A549 (cell line): ENCODE measurements around the gene PEAK3.

Source experiments
- CTCF ChIP-seq: fragments of >200 bp; sonication (Bioruptor Twin); formaldehyde crosslinking; IDR thresholded peaks from 3 replicates; pipeline ENCODE4 v1.5.1; 2016
- HDAC2 ChIP-seq: fragments of 200-600 bp; sonication (generic); IDR thresholded peaks from 2 replicates; pipeline ENCODE4 v1.6.1; 2016
- JUNB ChIP-seq: fragments of >200 bp; sonication (Bioruptor Twin); formaldehyde crosslinking; IDR thresholded peaks from 2 replicates; pipeline ENCODE4 v1.6.1; 2016
- POLR2A ChIP-seq: IDR thresholded peaks from 2 replicates; pipeline ENCODE4 v1.6.1; 2012; ENCODE audit warnings: mild to moderate bottlenecking, low read length
- RARB ChIP-seq: fragments of 250-450 bp; sonication (Bioruptor Pico); IDR thresholded peaks from 2 replicates; pipeline ENCODE4 v1.8.0; 2021; ENCODE audit warnings: mild to moderate bottlenecking, moderate library complexity
- REST ChIP-seq: fragments of 200-600 bp; sonication (generic); IDR thresholded peaks from 2 replicates; pipeline ENCODE4 v1.6.1; 2016; ENCODE audit warnings: antibody characterized with exemption, mild to moderate bottlenecking, moderate library complexity
- SMC3 ChIP-seq: fragments of >200 bp; sonication (Bioruptor Twin); formaldehyde crosslinking; IDR thresholded peaks from 3 replicates; pipeline ENCODE4 v1.6.1; 2018; ENCODE audit warnings: inconsistent platforms
- USF2 ChIP-seq: fragments of 450-650 bp; IDR thresholded peaks from 2 replicates; pipeline ENCODE4 v1.6.1; 2014; ENCODE audit warnings: antibody characterized with exemption

GRCh38 chr19:2230033-2230531 is 51.9 kb downstream of the PEAK3 start:
- TF ChIP-seq HDAC2, result no peak
- no peak for TF ChIP-seq CTCF
- TF ChIP-seq JUNB, result no peak
- no peak for TF ChIP-seq RARB (CRISPR knock-in tag)
- TF ChIP-seq REST, result no peak
- no peak for TF ChIP-seq POLR2A
- TF ChIP-seq SMC3, result no peak
- TF ChIP-seq USF2, result no peak
